ENCODE data around the gene THEMIS. TPM values are rescaled to one million over a fixed set of nuclear protein-coding genes. Genes with fewer than 3 reads are reported as not detected.

The THEMIS gene
- total RNA-seq, 1 experiment from 2014 or later: 0.05 TPM

DNA sequence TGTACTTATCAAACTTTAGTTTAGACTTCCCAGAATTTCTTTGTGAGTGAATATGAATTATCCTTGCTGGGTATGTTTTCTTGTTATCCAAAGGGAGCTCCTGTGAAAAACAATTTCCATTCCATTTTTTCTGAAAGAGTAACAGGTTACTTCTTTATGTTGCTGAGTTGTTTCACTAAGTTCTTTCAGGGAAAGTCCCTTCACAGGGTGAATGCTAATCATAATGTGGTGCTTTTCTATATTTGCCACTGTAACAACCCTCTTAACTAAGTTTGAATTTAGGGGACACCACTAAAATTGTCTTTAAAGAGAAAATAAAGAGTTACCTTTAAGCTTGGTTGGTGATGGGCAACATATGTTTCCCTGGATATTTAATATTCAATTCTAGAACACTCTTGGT lies 79.4 kb downstream of the THEMIS start:
- CTCF ChIA-PET: no interaction called here
- Histone ChIP-seq H3K27me3 (ENCODE audit: control insufficient read depth, insufficient read depth, low read length) (no peaks in the 10 kb centered on the region; the same call in 1 of the 2 replicates), H3K9me3 (ENCODE audit: control insufficient read depth, insufficient read depth, low read depth, low read length) (no peaks in the 10 kb centered on the region), H3K27ac (ENCODE audit: low read length) (no peak overlapping the region), H3K36me3 (ENCODE audit: control insufficient read depth, insufficient read depth, low read length) (no peaks in the 10 kb centered on the region), H3K4me1 (ENCODE audit: control insufficient read depth, insufficient read depth, low read length) (no peaks in the 10 kb centered on the region), H3K4me3 (ENCODE audit: low read depth in 2 of 2, low read length in 2 of 2) (no peak overlapping the region)
- no peak for DNase-seq (ENCODE audit: low read depth, low spot score)
- TF ChIP-seq, protein P1, sequence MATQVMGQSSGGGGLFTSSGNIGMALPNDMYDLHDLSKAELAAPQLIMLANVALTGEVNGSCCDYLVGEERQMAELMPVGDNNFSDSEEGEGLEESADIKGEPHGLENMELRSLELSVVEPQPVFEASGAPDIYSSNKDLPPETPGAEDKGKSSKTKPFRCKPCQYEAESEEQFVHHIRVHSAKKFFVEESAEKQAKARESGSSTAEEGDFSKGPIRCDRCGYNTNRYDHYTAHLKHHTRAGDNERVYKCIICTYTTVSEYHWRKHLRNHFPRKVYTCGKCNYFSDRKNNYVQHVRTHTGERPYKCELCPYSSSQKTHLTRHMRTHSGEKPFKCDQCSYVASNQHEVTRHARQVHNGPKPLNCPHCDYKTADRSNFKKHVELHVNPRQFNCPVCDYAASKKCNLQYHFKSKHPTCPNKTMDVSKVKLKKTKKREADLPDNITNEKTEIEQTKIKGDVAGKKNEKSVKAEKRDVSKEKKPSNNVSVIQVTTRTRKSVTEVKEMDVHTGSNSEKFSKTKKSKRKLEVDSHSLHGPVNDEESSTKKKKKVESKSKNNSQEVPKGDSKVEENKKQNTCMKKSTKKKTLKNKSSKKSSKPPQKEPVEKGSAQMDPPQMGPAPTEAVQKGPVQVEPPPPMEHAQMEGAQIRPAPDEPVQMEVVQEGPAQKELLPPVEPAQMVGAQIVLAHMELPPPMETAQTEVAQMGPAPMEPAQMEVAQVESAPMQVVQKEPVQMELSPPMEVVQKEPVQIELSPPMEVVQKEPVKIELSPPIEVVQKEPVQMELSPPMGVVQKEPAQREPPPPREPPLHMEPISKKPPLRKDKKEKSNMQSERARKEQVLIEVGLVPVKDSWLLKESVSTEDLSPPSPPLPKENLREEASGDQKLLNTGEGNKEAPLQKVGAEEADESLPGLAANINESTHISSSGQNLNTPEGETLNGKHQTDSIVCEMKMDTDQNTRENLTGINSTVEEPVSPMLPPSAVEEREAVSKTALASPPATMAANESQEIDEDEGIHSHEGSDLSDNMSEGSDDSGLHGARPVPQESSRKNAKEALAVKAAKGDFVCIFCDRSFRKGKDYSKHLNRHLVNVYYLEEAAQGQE (IDR thresholded peaks at IDR 0.05; ENCODE audit: insufficient read depth in 1 of 2, low read depth in 2 of 2, low read length in 1 of 2): no peak
- TF ChIP-seq SIN3A (IDR thresholded peaks at IDR 0.05; ENCODE audit: borderline replicate concordance, insufficient read depth, low read depth, low read length) (no peak), POLR2AphosphoS5 (IDR thresholded peaks at IDR 0.05; ENCODE audit: low read depth, low read length) (no peak), TCF7L2 (IDR thresholded peaks at IDR 0.05; ENCODE audit: low read depth, low read length) (no peak)
- TF ChIP-seq, protein P2, sequence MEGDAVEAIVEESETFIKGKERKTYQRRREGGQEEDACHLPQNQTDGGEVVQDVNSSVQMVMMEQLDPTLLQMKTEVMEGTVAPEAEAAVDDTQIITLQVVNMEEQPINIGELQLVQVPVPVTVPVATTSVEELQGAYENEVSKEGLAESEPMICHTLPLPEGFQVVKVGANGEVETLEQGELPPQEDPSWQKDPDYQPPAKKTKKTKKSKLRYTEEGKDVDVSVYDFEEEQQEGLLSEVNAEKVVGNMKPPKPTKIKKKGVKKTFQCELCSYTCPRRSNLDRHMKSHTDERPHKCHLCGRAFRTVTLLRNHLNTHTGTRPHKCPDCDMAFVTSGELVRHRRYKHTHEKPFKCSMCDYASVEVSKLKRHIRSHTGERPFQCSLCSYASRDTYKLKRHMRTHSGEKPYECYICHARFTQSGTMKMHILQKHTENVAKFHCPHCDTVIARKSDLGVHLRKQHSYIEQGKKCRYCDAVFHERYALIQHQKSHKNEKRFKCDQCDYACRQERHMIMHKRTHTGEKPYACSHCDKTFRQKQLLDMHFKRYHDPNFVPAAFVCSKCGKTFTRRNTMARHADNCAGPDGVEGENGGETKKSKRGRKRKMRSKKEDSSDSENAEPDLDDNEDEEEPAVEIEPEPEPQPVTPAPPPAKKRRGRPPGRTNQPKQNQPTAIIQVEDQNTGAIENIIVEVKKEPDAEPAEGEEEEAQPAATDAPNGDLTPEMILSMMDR (IDR thresholded peaks at IDR 0.05): no peak
- no peak for ATAC-seq
- intact Hi-C loops (cut with micrococcal nuclease; ENCODE audit: unreplicated experiment) (no loop called here), in situ Hi-C loops (cut with HindIII; ENCODE audit: low pct_unique_long_range_greater_than_20kb, low sequenced_read_pairs) (no loop called here)
- BruUV-seq (replicated peaks): no TSS peak
- POLR2A ChIA-PET: no interaction called here

DNA sequence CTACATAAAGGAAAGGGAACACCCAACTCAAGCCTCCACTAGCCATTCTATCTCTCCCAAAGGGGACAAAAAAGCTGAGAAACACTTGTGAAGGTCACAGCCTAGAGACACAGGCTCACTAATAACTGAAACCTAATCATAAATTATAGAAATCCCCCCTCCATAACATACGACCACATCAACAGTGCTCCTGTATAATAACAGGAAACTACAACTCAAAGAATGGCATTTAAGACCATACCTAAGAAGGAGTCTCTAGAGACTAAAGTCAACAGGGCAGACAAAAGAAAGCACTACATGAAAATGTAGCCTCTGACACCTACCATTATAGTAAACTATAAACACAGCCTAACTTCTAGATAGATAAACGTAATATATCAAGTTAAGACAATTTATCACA lies 82.7 kb downstream of the THEMIS start:
- ChIA-PET CTCF (no interaction called here), POLR2A (no interaction called here)
- Histone ChIP-seq H3K9me3 (ENCODE audit: control insufficient read depth, insufficient read depth, low read depth, low read length) (no peaks in the 10 kb centered on the region), H3K4me1 (ENCODE audit: control insufficient read depth, insufficient read depth, low read length) (no peaks in the 10 kb centered on the region), H3K27ac (ENCODE audit: low read length) (no peak overlapping the region), H3K36me3 (ENCODE audit: control insufficient read depth, insufficient read depth, low read length) (no peaks in the 10 kb centered on the region), H3K4me3 (ENCODE audit: low read depth in 2 of 2, low read length in 2 of 2) (no peak overlapping the region), H3K27me3 (ENCODE audit: control insufficient read depth, insufficient read depth, low read length) (peaks cover 3% of the 10 kb centered on the region; the same call in 1 of the 2 replicates)
- in situ Hi-C loops (cut with HindIII; ENCODE audit: low pct_unique_long_range_greater_than_20kb, low sequenced_read_pairs) (no loop called here), intact Hi-C loops (cut with micrococcal nuclease; ENCODE audit: unreplicated experiment) (no loop called here)
- DNase-seq (ENCODE audit: low read depth, low spot score) (no peak), ATAC-seq (no peak)
- TF ChIP-seq SIN3A (IDR thresholded peaks at IDR 0.05; ENCODE audit: borderline replicate concordance, insufficient read depth, low read depth, low read length) (no peak), POLR2AphosphoS5 (IDR thresholded peaks at IDR 0.05; ENCODE audit: low read depth, low read length) (no peak), TCF7L2 (IDR thresholded peaks at IDR 0.05; ENCODE audit: low read depth, low read length) (no peak)
- TF ChIP-seq, protein P1 (IDR thresholded peaks at IDR 0.05; ENCODE audit: insufficient read depth in 1 of 2, low read depth in 2 of 2, low read length in 1 of 2): no peak
- TF ChIP-seq, protein P2 (IDR thresholded peaks at IDR 0.05): no peak
- BruUV-seq (replicated peaks): no TSS peak

All from Panc1 (cell line).